Colonic mucosa (tissue), 4 donors: ENCODE results near the gene AUTS2. TPM values are rescaled to one million over a fixed set of nuclear protein-coding genes. Genes with fewer than 3 reads are reported as not detected.

Experiments
- DNase-seq: peaks from one replicate; pipeline ENCODE4 v3.0.0-alpha.2; 2020
- H3K27ac ChIP-seq: fragments of 200-600 bp; one replicate; pipeline ENCODE4 v1.8.0; 2021
- H3K27me3 ChIP-seq: fragments of 200-600 bp; one replicate; pipeline ENCODE4 v1.8.0; 2021
- H3K36me3 ChIP-seq: fragments of 200-600 bp; one replicate; pipeline ENCODE4 v1.8.0; 2021
- H3K4me1 ChIP-seq: fragments of 200-600 bp; one replicate; pipeline ENCODE4 v1.8.0; 2021; ENCODE audit warnings: mild to moderate bottlenecking
- H3K4me3 ChIP-seq: fragments of 200-600 bp; one replicate; pipeline ENCODE4 v1.8.0; 2021
- H3K9ac ChIP-seq, 2 donors: one replicate each; pipeline ENCODE4 v1.7.0; 2013; ENCODE audit warnings: control low read depth in 2 of 2, low read depth in 2 of 2, low read length in 2 of 2
- H3K9me3 ChIP-seq: fragments of 200-600 bp; one replicate; pipeline ENCODE4 v1.8.0; 2021
- intact Hi-C: fragments of 100-400 bp; cut with DNase I; formaldehyde crosslinking; loops from one replicate; pipeline ENCODE4 v1.14.1; 2022
- total RNA-seq, 2 donors: library from RNA; stranded (reverse); fragmentation: NEBNext Ultra II Directional in 1 of 2; extraction: Animal tissue kit (Norgen Biotek cat#: 25700) in 1 of 2; gene quantifications; one replicate each; pipeline ENCODE4 v1.2.1, GENCODE V29; 2021
- TF ChIP-seq, protein P1 (sequence below): fragments of 200-600 bp; IDR thresholded peaks from one replicate; pipeline ENCODE4 v1.8.0; 2022; ENCODE audit warnings: antibody characterized with exemption, mild to moderate bottlenecking
- donor health status: healthy.
- donor health status: DM: no; HTN: no; CAD: no.
- donor health status: DM: no; HTN: no; CAD: no.

The AUTS2 gene
- total RNA-seq, 2 donors from 2014 or later = 39.8 to 42.3 TPM

GRCh38 chr7:70426249-70426880 is 828.1 kb downstream of the AUTS2 start:
- no peak for DNase-seq
- H3K4me1 ChIP-seq = no peaks in the 10 kb centered on the region
- H3K36me3 ChIP-seq = no peaks in the 10 kb centered on the region
- no peaks in the 10 kb centered on the region for H3K9me3 ChIP-seq
- no peak overlapping the region for H3K9ac ChIP-seq
- intact Hi-C loops = no loop called here
- TF ChIP-seq, protein P1, sequence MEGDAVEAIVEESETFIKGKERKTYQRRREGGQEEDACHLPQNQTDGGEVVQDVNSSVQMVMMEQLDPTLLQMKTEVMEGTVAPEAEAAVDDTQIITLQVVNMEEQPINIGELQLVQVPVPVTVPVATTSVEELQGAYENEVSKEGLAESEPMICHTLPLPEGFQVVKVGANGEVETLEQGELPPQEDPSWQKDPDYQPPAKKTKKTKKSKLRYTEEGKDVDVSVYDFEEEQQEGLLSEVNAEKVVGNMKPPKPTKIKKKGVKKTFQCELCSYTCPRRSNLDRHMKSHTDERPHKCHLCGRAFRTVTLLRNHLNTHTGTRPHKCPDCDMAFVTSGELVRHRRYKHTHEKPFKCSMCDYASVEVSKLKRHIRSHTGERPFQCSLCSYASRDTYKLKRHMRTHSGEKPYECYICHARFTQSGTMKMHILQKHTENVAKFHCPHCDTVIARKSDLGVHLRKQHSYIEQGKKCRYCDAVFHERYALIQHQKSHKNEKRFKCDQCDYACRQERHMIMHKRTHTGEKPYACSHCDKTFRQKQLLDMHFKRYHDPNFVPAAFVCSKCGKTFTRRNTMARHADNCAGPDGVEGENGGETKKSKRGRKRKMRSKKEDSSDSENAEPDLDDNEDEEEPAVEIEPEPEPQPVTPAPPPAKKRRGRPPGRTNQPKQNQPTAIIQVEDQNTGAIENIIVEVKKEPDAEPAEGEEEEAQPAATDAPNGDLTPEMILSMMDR = no peak
- no peak overlapping the region for H3K27ac ChIP-seq
- no peak overlapping the region for H3K4me3 ChIP-seq
- no peaks in the 10 kb centered on the region for H3K27me3 ChIP-seq

DNA sequence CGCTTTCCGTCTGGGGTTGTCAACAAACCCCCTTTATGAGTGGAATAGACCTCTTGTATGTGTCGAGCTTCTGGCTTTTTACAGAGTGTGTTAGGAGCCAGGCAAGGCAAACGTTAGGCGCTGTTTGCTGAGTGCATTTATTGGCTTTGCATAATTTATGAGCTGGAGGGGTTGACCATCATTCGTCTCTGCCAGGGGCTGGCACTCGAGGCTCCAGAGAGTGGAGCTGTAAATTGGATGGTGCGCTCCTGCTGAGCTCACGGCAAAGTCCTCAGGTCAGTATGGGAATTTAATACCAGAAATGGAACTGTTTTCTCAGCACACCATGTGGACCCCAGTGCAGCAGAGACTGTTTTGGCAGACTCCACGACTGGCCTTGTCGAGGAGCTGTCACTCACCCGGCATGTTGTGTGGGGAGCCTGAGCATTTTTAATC is 834.3 kb downstream of the AUTS2 start:
- Histone ChIP-seq H3K4me1 (no peaks in the 10 kb centered on the region), H3K9me3 (no peaks in the 10 kb centered on the region), H3K27me3 (no peaks in the 10 kb centered on the region), H3K4me3 (no peak overlapping the region), H3K9ac (no peak overlapping the region), H3K27ac (no peak overlapping the region), H3K36me3 (no peaks in the 10 kb centered on the region)
- intact Hi-C loops = no loop called here
- TF ChIP-seq, protein P1 = no peak
- no peak for DNase-seq

DNA sequence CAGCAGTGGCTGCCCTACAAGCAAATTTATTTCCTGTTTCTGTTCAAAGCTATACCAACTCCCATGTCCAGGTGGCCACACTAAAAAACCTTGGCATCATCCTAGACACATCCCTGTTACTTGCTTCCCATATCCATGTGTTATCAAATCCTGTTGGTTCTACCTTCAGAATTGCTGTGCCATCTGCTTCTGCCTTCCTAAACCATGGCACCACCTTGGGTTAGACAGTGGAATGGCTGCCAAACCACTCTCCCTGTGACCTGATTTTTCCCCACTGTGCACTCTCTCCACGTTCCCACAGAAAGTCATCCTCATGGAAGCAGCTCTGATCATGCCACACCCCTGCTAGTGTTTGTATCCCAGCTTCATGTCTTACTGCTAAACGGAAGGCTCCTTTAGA is 836.1 kb downstream of the AUTS2 start:
- TF ChIP-seq, protein P1 = no peak
- H3K27me3 ChIP-seq = no peaks in the 10 kb centered on the region
- no peak overlapping the region for H3K4me3 ChIP-seq
- no peaks in the 10 kb centered on the region for H3K4me1 ChIP-seq
- intact Hi-C loops = no loop called here
- no peak for DNase-seq
- no peak overlapping the region for H3K27ac ChIP-seq
- no peak overlapping the region for H3K9ac ChIP-seq
- H3K9me3 ChIP-seq = no peaks in the 10 kb centered on the region
- H3K36me3 ChIP-seq = no peaks in the 10 kb centered on the region

GRCh38 chr7:70434821-70435220 is 836.5 kb downstream of the AUTS2 start:
- Histone ChIP-seq H3K27me3 (no peaks in the 10 kb centered on the region), H3K36me3 (no peaks in the 10 kb centered on the region), H3K27ac (no peak overlapping the region), H3K9ac (no peak overlapping the region), H3K9me3 (no peaks in the 10 kb centered on the region), H3K4me1 (no peaks in the 10 kb centered on the region), H3K4me3 (no peak overlapping the region)
- DNase-seq = no peak
- intact Hi-C loops = no loop called here
- TF ChIP-seq, protein P1 = no peak

GRCh38 chr7:70435634-70436033 is 837.4 kb downstream of the AUTS2 start:
- TF ChIP-seq, protein P1 = no peak
- H3K36me3 ChIP-seq = no peaks in the 10 kb centered on the region
- no peak for DNase-seq
- no peaks in the 10 kb centered on the region for H3K4me1 ChIP-seq
- H3K9ac ChIP-seq = no peak overlapping the region
- H3K4me3 ChIP-seq = no peak overlapping the region
- no peaks in the 10 kb centered on the region for H3K9me3 ChIP-seq
- intact Hi-C loops = no loop called here
- no peaks in the 10 kb centered on the region for H3K27me3 ChIP-seq
- no peak overlapping the region for H3K27ac ChIP-seq
